Body of pancreas (tissue), 4 donors: Measurements from ENCODE around the gene WFIKKN1. TPM values are rescaled to one million over a fixed set of nuclear protein-coding genes. Genes with fewer than 3 reads are reported as not detected.
"Not testable (repeated sequence)": the region's sequence is repeated elsewhere in the genome, so short reads cannot be mapped to it uniquely, and the experiment has no call there.

Experiments used
- ATAC-seq: fragments of 150-250 bp; one replicate; pipeline ENCODE4 v1.9.1; 2016
- DNase-seq, 4 donors: peaks; one replicate each; pipeline ENCODE4 v3.0.0-alpha.2; 2019
- H3K27ac ChIP-seq, 4 donors: fragments of 200-600 bp; sonication (generic); 1 replicate in 3 of 4; 2 replicates in 1 of 4; pipeline versions ENCODE4 v1.5.1 to v1.6.1; 2016 to 2019; ENCODE audit warnings: mild to moderate bottlenecking in 1 of 4, mixed read lengths in 1 of 4, moderate library complexity in 1 of 4
- H3K27me3 ChIP-seq, 2 donors: fragments of 200-600 bp; sonication (generic); one replicate each; pipeline ENCODE4 v1.6.0; 2016; ENCODE audit warnings: mild to moderate bottlenecking in 1 of 2
- H3K36me3 ChIP-seq, 2 donors: fragments of 200-600 bp; sonication (generic); replicated peaks in 1 of 2; 2 replicates each; pipeline ENCODE4 v1.5.1; 2016; ENCODE audit warnings: low read depth in 2 of 2; ENCODE audit not compliant: insufficient read depth in 1 of 2
- H3K4me1 ChIP-seq: fragments of 200-600 bp; sonication (generic); one replicate; pipeline ENCODE4 v1.6.0; 2016
- H3K4me3 ChIP-seq, 2 donors: fragments of 200-600 bp; sonication (generic); 1 replicate in 1 of 2; 2 replicates in 1 of 2; pipeline ENCODE4 v1.5.1; 2016 to 2019
- H3K9me3 ChIP-seq, 3 donors: fragments of 200-600 bp; sonication (generic); 1 replicate in 2 of 3; 2 replicates in 1 of 3; pipeline ENCODE4 v1.5.1; 2016
- CTCF ChIP-seq, 7 experiments: fragments of 450-650 bp in 4 of 7; fragments of 200-600 bp in 3 of 7; sonication (generic) in 3 of 7; IDR thresholded peaks; one replicate each; pipeline ENCODE4 v1.5.1; 2016 to 2019; ENCODE audit warnings: antibody characterized with exemption in 7 of 7
- POLR2A ChIP-seq, 3 donors: fragments of 450-650 bp; IDR thresholded peaks; one replicate each; pipeline ENCODE4 v1.6.1; 2016; ENCODE audit warnings: antibody characterized with exemption in 3 of 3, mild to moderate bottlenecking in 2 of 3
- WGBS, 2 donors: methylation state at CpG; one replicate each; pipeline ENCODE4 v1.1.5; 2017; 5-methylcytosine and 5-hydroxymethylcytosine counted together
- intact Hi-C: fragments of 100-400 bp; cut with DNase I; formaldehyde crosslinking; loops from one replicate; pipeline ENCODE4 v1.15.1; 2023
- total RNA-seq, 2 donors: library from RNA; depleted of rRNA; stranded (reverse); fragments of >200 nt; gene quantifications; one replicate each; pipeline ENCODE4 v1.1.0, GENCODE V29; 2016

WFIKKN1 gene
- total RNA-seq, 2 donors from 2014 or later: 3.9 to 5.6 TPM

GRCh38 chr16:596736-597060, 34.1 kb upstream of the WFIKKN1 start:
- Histone ChIP-seq H3K27me3 (no peaks in the 10 kb centered on the region), H3K27ac (peak overlapping the region; percentile 19 to 95 (median 69)), H3K4me1 (peaks cover 63% of the 10 kb centered on the region), H3K36me3 (peaks cover 0 to 4% of the 10 kb centered on the region in 2 donors), H3K9me3 (no peaks in the 10 kb centered on the region), H3K4me3 (no peak overlapping the region)
- DNase-seq (peak in 1 of 4 donors; percentile 32), ATAC-seq (no peak)
- intact Hi-C loops: no loop called here
- TF ChIP-seq CTCF (IDR thresholded peaks at IDR 0.05) (no peak), POLR2A (IDR thresholded peaks at IDR 0.05) (no peak)
- 45 to 62% methylated on average over 12 of the region's 12 CpGs for WGBS, 2 donors

DNA sequence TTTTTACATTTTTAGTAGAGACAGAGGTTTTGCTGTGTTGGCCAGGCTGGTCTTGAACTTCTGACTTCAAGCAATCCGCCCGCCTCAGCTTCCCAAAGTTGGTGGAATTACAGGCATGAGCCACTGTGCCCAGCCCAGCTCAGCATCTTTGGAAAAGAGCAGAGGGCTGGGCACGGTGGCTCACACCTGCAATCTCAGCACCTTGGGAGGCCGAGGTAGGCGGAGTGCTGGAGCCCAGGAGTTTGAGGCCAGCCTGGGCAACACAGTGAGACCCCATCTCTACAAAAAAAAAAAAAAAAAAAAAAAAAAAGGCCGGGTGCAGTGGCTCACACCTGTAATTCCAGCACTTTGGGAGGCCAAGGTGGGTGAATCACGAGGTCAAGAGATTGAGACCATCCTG, 33.1 kb upstream of the WFIKKN1 start:
- H3K9me3 ChIP-seq, DNase-seq, ATAC-seq, H3K27me3 ChIP-seq, H3K27ac ChIP-seq, H3K4me3 ChIP-seq, intact Hi-C loops, H3K36me3 ChIP-seq: not testable (repeated sequence)
- 93 to 98% methylated on average over 7 of the region's 7 CpGs for WGBS, 2 donors
- H3K4me1 ChIP-seq: peaks cover 53% of the 10 kb centered on the region

- DNase-seq (peak in 1 of 4 donors; percentile 36), ATAC-seq (no peak)
- TF ChIP-seq POLR2A (IDR thresholded peaks at IDR 0.05): no peak
- TF ChIP-seq CTCF (IDR thresholded peaks at IDR 0.05): no peak
These were observed 31.7 kb upstream of the WFIKKN1 start for GRCh38 chr16:598823-599739.

GRCh38 chr16:600781-601180, 30.0 kb upstream of the WFIKKN1 start:
- DNase-seq: no peak
- WGBS, 2 donors: 53 to 63% methylated on average over 6 to 7 of the region's 7 CpGs
- no peak for ATAC-seq
- no peaks in the 10 kb centered on the region for H3K27me3 ChIP-seq
- H3K27ac ChIP-seq: no peak overlapping the region
- H3K9me3 ChIP-seq: no peaks in the 10 kb centered on the region
- no peak overlapping the region for H3K4me3 ChIP-seq
- peaks cover 0 to 4% of the 10 kb centered on the region in 2 donors for H3K36me3 ChIP-seq
- peak in 1 of 7 experiments; percentile 10 for TF ChIP-seq CTCF (IDR thresholded peaks at IDR 0.05)
- TF ChIP-seq POLR2A (IDR thresholded peaks at IDR 0.05): no peak
- peaks cover 32% of the 10 kb centered on the region for H3K4me1 ChIP-seq
- intact Hi-C loops: no loop called here

More at GRCh38 chr16:598823-599739, 31.7 kb upstream of the WFIKKN1 start:
- peaks cover 45% of the 10 kb centered on the region for H3K4me1 ChIP-seq
- H3K27ac ChIP-seq: no peak overlapping the region
- no peaks in the 10 kb centered on the region for H3K27me3 ChIP-seq
- no peaks in the 10 kb centered on the region for H3K9me3 ChIP-seq
- intact Hi-C loops: no loop called here
- H3K36me3 ChIP-seq: peaks cover 0 to 4% of the 10 kb centered on the region in 2 donors
- no peak overlapping the region for H3K4me3 ChIP-seq
- 93 to 96% methylated on average over 23 to 38 of the region's 43 CpGs for WGBS, 2 donors

DNA sequence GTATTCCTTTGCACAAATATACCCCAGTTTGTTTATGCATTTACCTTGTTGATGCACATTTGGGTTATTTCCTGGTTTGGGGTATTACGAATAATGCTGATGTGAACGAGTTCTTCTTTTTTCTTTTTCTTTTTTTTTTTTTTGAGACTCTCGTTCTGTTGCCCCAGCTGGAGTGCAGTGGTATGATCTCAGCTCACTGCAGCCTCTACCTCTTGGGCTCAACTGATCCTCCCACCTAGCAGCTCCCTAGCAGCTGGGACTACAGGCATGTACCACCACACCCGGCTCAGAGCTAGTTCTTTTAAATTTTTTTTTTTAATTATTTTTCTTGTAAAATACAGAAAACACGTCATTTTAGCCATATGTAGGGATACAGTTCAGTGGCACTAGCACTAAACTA, 26.9 kb upstream of the WFIKKN1 start:
- no peaks in the 10 kb centered on the region for H3K9me3 ChIP-seq
- DNase-seq (no peak), ATAC-seq (no peak)
- H3K4me1 ChIP-seq: peaks cover 14% of the 10 kb centered on the region
- TF ChIP-seq CTCF (IDR thresholded peaks at IDR 0.05): no peak
- no peak for TF ChIP-seq POLR2A (IDR thresholded peaks at IDR 0.05)
- peaks cover 0 to 4% of the 10 kb centered on the region in 2 donors for H3K36me3 ChIP-seq
- intact Hi-C loops: no loop called here
- 81% methylated on average over 5 of the region's 5 CpGs for WGBS, 2 donors
- no peaks in the 10 kb centered on the region for H3K27me3 ChIP-seq
- H3K4me3 ChIP-seq: no peak overlapping the region
- no peak overlapping the region for H3K27ac ChIP-seq
